ENCODE measurements around the gene XCL1. TPM values are rescaled to one million over a fixed set of nuclear protein-coding genes. Genes with fewer than 3 reads are reported as not detected.
A peak's percentile ranks its signal among the peaks of the same experiment; 100 is the strongest.

Gene XCL1
- total RNA-seq, 1 donor, result not detected

DNA sequence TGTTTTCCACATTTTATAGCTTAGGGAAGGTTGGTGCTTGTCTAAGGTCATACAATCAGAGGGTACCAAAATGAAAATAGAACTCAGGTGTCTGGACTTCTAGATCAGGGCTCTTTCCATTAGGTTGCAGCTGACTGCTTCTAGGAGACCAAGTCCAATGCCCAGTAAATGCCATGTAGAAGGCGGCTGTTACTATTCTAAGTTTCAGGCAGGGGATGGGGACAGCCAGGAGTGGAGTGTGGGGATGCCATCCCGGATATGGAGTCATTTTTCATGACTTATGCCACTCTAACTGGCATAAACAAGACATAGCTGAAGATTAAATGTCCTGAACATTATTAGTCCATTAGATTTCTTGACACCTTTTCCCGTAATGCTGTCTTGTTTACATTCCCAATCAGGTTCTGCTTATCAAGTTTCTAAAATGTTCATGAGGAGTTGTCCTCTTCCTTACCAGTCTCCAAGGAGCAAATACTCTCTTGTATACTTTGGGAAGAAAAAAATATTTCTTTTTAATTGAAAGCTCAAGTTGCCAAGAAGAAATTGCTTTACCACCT lies 31.5 kb downstream of the XCL1 start:
- H3K4me3 ChIP-seq (ENCODE audit: low read depth, low read length), result no peak overlapping the region
- TF ChIP-seq, protein P1, sequence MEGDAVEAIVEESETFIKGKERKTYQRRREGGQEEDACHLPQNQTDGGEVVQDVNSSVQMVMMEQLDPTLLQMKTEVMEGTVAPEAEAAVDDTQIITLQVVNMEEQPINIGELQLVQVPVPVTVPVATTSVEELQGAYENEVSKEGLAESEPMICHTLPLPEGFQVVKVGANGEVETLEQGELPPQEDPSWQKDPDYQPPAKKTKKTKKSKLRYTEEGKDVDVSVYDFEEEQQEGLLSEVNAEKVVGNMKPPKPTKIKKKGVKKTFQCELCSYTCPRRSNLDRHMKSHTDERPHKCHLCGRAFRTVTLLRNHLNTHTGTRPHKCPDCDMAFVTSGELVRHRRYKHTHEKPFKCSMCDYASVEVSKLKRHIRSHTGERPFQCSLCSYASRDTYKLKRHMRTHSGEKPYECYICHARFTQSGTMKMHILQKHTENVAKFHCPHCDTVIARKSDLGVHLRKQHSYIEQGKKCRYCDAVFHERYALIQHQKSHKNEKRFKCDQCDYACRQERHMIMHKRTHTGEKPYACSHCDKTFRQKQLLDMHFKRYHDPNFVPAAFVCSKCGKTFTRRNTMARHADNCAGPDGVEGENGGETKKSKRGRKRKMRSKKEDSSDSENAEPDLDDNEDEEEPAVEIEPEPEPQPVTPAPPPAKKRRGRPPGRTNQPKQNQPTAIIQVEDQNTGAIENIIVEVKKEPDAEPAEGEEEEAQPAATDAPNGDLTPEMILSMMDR (IDR thresholded peaks at IDR 0.05; ENCODE audit: insufficient read depth, low read length), result no peak

DNA sequence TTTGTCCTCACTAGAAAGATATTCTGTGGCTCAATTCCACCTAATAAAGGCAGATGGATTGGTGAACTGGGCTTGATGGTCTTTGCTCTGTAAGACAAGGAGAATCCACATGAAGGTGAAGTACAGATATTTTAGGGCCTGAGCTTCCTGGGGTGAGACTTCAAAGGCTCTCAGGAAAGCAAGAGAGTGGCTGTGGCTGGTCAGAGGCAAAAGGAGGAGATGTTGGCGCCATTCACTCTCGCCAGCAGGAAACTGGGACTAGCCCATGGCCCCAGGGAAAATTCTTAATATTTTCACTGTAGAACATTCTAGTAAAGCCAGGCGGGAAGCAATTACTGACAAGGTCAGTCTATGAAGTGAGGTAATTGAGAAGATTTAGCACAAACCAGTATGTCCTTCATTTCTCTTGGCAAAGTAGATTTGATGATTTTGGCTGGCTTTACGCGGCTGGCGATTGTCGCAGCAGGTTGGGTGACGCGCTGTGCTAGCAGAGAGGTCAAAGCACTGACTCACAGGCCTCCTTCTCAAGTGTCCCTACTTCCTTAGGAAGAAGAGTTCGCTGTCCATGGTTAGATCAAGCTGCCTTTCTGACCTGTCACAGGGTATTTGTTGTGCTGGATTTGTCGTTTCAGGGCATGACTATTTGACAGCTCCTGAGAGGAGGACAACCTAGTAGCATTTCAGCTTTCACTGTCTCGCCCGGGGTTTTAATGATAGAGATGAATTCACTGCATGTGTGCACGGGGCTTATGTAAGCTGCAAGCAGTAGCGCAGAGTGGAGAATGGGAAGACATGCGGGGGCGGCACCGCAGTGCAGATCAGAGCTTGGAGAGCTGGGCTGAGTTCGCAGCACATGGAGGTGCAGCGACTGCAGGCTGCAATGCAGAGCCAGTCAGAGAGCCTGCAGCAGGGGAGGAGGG lies 32.7 kb downstream of the XCL1 start:
- no peak overlapping the region for H3K4me3 ChIP-seq (ENCODE audit: low read depth, low read length)
- TF ChIP-seq, protein P1 (IDR thresholded peaks at IDR 0.05; ENCODE audit: insufficient read depth, low read length), result no peak
- peak; percentile 45 for DNase-seq (ENCODE audit: low read depth)

More for the DNA sequence above, 31.5 kb downstream of the XCL1 start:
- no peak for DNase-seq (ENCODE audit: low read depth)

DNA sequence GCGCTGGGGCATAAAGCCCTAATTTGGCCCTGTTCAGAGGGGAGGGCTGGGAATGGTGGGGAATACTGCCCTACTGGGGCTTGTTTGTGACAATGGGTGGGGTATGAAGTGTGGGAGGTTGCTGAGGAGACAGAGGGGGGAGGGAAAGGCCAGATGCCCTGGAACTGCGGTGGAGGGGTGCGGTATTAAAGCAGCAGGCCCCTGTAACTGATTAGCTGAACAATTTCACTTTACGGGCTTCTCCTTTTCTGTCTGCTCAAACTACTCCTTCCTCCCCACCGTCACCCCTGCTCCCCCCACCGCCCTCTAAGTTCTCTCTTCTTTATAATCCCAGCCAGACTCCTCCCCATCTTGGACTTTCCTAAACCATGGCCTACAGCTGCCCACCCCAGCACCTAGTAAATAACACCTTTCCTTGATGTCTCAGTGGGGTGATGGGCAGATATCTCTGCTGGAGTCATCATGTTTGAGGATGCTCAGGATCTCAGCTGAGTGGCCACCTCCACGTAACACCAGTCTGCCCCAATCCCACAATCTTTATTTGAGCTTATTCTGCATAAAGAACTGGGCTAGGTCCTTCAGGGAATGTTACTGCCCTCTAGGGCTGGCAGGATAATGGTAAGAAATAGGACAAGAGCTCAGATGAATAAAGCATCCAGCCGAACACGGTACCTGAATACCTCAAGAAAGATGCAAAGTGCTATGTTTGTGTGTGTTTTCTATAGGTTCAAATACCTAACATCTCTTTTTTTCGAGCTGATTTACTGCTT lies 33.5 kb downstream of the XCL1 start:
- H3K4me3 ChIP-seq (ENCODE audit: low read depth, low read length), result no peak overlapping the region
- TF ChIP-seq, protein P1 (IDR thresholded peaks at IDR 0.05; ENCODE audit: insufficient read depth, low read length), result peak; percentile 1
- DNase-seq (ENCODE audit: low read depth), result no peak

DNA sequence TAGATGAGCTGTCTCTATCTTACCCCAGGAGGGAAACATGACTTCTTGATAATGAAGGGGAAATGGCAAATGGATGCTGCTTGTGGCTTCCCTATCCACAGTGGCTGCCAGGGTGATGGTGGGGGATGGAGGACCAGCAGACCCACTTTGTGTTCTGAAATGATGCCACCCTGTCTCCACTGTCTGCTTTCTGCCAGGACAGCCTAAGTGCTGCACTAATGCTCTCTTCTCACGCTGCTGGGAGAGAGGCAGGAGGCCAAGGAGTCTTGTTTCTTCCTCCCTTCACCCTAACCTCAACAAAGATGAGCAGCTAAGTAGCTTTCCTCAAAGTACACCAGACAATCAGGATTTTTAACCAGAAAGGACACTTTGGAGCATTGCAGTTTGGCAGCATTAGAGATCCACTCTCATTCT lies 36.6 kb downstream of the XCL1 start:
- TF ChIP-seq, protein P1 (IDR thresholded peaks at IDR 0.05; ENCODE audit: insufficient read depth, low read length), result no peak
- DNase-seq (ENCODE audit: low read depth), result no peak
- H3K4me3 ChIP-seq (ENCODE audit: low read depth, low read length), result no peak overlapping the region

DNA sequence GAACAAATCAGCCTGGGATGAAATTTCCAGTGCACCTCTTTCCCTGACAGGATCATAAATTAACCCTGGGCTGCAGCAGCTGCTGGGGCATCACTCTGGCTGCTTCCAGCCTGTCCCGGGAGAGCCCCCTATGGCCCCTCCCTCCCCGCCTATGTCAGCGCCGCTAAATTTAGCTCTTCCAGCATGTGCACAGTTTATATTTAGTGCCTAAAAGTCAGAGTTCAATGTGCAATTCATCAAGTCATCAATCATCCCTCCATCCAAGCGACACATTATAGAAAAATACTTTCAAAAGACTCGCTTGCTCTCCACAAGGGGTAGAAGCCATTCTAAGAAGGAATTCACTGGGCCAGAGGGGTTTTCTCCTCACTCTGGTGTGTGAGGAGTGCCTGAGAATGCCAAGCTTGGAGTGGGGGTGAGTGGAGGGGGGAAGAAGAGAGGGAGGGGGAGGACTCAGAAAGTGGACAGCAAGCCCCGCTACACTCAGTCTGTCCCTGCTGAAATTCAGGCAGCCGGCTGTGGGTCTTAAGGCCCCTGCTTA lies 37.4 kb downstream of the XCL1 start:
- DNase-seq (ENCODE audit: low read depth), result peak; percentile 18
- no peak overlapping the region for H3K4me3 ChIP-seq (ENCODE audit: low read depth, low read length)
- TF ChIP-seq, protein P1 (IDR thresholded peaks at IDR 0.05; ENCODE audit: insufficient read depth, low read length), result no peak

DNA sequence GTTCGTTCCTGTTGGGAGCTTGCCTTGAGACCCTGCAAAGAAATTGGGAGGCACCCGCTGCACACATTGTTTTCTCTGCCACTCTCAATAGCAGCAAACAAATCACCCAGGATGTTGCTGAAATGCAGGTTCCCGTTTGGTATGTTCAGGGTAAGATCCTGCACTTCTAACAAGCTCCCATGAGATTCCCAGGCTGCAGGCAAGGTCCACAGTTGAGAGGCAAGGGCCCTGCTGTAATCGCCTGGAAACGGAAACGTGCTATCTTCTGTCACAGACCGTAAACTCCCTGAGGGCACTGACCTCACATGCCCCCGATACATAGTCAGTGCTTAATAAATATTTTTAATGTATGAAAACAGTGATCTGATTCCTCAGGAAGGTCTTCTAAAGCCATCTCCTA lies 37.8 kb downstream of the XCL1 start:
- DNase-seq (ENCODE audit: low read depth), result no peak
- no peak overlapping the region for H3K4me3 ChIP-seq (ENCODE audit: low read depth, low read length)
- TF ChIP-seq, protein P1 (IDR thresholded peaks at IDR 0.05; ENCODE audit: insufficient read depth, low read length), result no peak

Measured in fibroblast of the aortic adventitia (primary cell).